BJ (cell line): ENCODE results near the gene NMUR1. TPM values are rescaled to one million over a fixed set of nuclear protein-coding genes. Genes with fewer than 3 reads are reported as not detected.

Experiments
- CTCF ChIA-PET: fragments of 350-600 bp; formaldehyde crosslinking; extraction: SDS; loops from one replicate; lab custom pipeline; 2021; ENCODE audit warnings: antibody characterized with exemption, inconsistent platforms; lab: Yijun Ruan, JAX
- POLR2A ChIA-PET: fragments of 300-600 bp; sonication (Branson Sonifier 250); formaldehyde crosslinking; extraction: SDS; loops from one replicate; lab custom pipeline; 2021; ENCODE audit warnings: antibody characterized with exemption; lab: Charles Lee
- DNase-seq: peaks from one replicate; pipeline ENCODE4 v3.0.0-alpha.2; 2011; ENCODE audit warnings: low read depth
- H3K27me3 ChIP-seq: 2 replicates; pipeline ENCODE4 v1.6.0; 2011; ENCODE audit warnings: low read length; ENCODE audit not compliant: control insufficient read depth, insufficient read depth
- H3K36me3 ChIP-seq: 2 replicates; pipeline ENCODE4 v1.5.1; 2011; ENCODE audit warnings: low read length; ENCODE audit not compliant: control insufficient read depth, insufficient read depth
- H3K4me3 ChIP-seq: 2 replicates; pipeline ENCODE4 v1.5.1; 2011; ENCODE audit warnings: low read depth, mild to moderate bottlenecking, control low read depth, low read length
- polyA plus RNA-seq: library from polyadenylated mRNA; depleted of rRNA; stranded (reverse); fragments of >200 nt; gene quantifications from 2 replicates; pipeline ENCODE4 v1.2.3, GENCODE V29; 2011
- TF ChIP-seq, protein P1 (sequence below): IDR thresholded peaks from 2 replicates; pipeline ENCODE4 v1.5.1; 2011; ENCODE audit warnings: low read depth, mild to moderate bottlenecking, control low read depth, inconsistent platforms, low read length, moderate library complexity; ENCODE audit not compliant: insufficient read depth

Gene NMUR1
- polyA plus RNA-seq, 1 experiment, result not detected

DNA sequence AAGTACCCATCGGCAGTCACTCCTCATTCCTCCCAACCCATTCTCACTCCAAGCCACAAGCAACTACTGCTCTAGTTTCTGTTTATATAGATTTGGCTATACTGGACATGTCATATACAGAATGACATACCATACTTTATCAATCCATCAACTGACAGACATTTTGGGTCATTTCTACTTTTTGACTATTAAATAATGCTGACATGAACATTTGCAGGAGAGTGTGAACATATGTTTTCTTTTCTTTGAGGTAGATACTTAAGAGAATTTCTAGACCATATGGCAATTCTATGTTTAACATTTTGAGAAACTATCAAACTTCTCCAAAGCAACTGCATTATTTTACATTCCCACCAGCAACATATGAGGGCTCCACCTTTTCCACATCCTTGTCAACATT is 32.6 kb downstream of the NMUR1 start:
- no peaks in the 10 kb centered on the region for H3K36me3 ChIP-seq
- ChIA-PET CTCF (interaction anchor here (0.6 to 0.7 kb wide), 2 partner anchors 18 to 1790 kb away, joined by 3 to 4 read pairs; no protein-coding TSS in a partner anchor), POLR2A (no interaction called here)
- H3K4me3 ChIP-seq, result no peak overlapping the region
- no peak for DNase-seq
- no peaks in the 10 kb centered on the region for H3K27me3 ChIP-seq
- TF ChIP-seq, protein P1, sequence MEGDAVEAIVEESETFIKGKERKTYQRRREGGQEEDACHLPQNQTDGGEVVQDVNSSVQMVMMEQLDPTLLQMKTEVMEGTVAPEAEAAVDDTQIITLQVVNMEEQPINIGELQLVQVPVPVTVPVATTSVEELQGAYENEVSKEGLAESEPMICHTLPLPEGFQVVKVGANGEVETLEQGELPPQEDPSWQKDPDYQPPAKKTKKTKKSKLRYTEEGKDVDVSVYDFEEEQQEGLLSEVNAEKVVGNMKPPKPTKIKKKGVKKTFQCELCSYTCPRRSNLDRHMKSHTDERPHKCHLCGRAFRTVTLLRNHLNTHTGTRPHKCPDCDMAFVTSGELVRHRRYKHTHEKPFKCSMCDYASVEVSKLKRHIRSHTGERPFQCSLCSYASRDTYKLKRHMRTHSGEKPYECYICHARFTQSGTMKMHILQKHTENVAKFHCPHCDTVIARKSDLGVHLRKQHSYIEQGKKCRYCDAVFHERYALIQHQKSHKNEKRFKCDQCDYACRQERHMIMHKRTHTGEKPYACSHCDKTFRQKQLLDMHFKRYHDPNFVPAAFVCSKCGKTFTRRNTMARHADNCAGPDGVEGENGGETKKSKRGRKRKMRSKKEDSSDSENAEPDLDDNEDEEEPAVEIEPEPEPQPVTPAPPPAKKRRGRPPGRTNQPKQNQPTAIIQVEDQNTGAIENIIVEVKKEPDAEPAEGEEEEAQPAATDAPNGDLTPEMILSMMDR, result no peak

DNA sequence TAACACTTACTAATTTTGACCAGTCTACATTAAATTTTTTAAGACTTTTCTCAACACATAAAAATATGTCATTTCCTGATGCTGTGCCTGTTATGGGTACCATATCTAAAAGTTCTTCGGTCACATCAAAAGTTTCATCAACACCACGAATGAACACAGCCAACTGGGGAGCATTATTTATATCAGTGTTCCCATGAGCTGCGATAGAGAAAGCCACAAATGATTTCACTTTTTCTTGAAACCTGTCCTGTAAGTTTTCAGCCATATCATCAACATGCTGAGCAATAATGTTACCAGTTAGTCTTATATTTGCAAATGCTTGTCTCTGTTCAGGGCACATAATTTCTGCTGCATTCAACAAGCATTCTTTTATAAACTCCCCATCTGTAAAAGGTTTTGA is 35.6 kb downstream of the NMUR1 start:
- Histone ChIP-seq H3K27me3 (no peaks in the 10 kb centered on the region), H3K36me3 (no peaks in the 10 kb centered on the region), H3K4me3 (no peak overlapping the region)
- TF ChIP-seq, protein P1, result no peak
- ChIA-PET CTCF (no interaction called here), POLR2A (no interaction called here)
- no peak for DNase-seq

- POLR2A ChIA-PET, result no interaction called here
- Histone ChIP-seq H3K36me3 (no peaks in the 10 kb centered on the region), H3K4me3 (no peak overlapping the region), H3K27me3 (no peaks in the 10 kb centered on the region)
- no peak for DNase-seq
- TF ChIP-seq, protein P1, result no peak
- CTCF ChIA-PET, result interaction anchor here (0.9 to 1.6 kb wide), 4 partner anchors 8 to 27 kb away, joined by 3 to 5 read pairs (median 4); no protein-coding TSS in a partner anchor
Measured at GRCh38 chr2:231490801-231491200, 39.4 kb downstream of the NMUR1 start.

GRCh38 chr2:231489990-231490389 is 40.3 kb downstream of the NMUR1 start:
- DNase-seq, result no peak
- ChIA-PET POLR2A (no interaction called here), CTCF (interaction anchor here (0.9 to 1.4 kb wide), 4 partner anchors 15 to 28 kb away, joined by 3 to 4 read pairs (median 3); no protein-coding TSS in a partner anchor)

DNA sequence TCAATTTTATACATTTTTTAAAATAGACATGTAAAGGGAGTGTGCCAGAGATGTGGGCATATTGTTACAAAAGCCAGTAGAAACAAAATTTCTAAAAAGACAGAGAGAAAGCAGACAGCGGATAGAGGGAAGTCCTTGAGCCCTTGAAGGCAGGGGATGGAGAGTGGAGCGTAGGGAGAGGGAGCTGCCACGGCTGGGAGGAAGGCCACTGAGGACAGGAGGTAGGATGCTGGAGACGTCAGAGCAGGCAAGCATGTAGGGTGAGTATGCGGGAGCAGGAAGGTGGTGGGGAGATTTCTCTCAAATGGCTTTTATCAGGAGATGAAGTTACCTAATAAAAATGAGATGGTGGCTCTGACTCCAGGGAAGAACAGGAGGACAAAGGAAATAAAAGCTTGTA is 41.9 kb downstream of the NMUR1 start:
- Histone ChIP-seq H3K36me3 (no peaks in the 10 kb centered on the region), H3K27me3 (no peaks in the 10 kb centered on the region), H3K4me3 (no peak overlapping the region)
- POLR2A ChIA-PET, result no interaction called here
- TF ChIP-seq, protein P1, result no peak
- CTCF ChIA-PET, result interaction anchor here (1.4 to 1.8 kb wide), 2 partner anchors 8 to 70 kb away, joined by 3 to 6 read pairs; no protein-coding TSS in a partner anchor
- DNase-seq, result no peak

More at GRCh38 chr2:231489990-231490389, 40.3 kb downstream of the NMUR1 start:
- no peak overlapping the region for H3K4me3 ChIP-seq
- H3K36me3 ChIP-seq, result no peaks in the 10 kb centered on the region
- TF ChIP-seq, protein P1, result peak; percentile 28; the same call in 1 of the 2 replicates
- H3K27me3 ChIP-seq, result no peaks in the 10 kb centered on the region
